CD4-positive, alpha-beta T cell treated with Interleukin-4 for 4 hours (primary cell): ENCODE data around the gene CABLES2.

ENCODE experiments used
- DNase-seq: peaks from one replicate; pipeline ENCODE4 v3.0.0-alpha.2; 2020

CABLES2 gene, protein sequence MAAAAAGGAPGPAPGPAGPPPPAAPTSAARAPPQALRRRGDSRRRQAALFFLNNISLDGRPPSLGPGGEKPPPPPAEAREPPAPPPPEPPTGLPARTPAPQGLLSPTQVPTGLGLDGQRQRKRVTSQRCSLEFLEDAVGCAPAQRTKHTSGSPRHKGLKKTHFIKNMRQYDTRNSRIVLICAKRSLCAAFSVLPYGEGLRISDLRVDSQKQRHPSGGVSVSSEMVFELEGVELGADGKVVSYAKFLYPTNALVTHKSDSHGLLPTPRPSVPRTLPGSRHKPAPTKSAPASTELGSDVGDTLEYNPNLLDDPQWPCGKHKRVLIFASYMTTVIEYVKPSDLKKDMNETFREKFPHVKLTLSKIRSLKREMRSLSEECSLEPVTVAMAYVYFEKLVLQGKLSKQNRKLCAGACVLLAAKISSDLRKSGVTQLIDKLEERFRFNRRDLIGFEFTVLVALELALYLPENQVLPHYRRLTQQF

DNA sequence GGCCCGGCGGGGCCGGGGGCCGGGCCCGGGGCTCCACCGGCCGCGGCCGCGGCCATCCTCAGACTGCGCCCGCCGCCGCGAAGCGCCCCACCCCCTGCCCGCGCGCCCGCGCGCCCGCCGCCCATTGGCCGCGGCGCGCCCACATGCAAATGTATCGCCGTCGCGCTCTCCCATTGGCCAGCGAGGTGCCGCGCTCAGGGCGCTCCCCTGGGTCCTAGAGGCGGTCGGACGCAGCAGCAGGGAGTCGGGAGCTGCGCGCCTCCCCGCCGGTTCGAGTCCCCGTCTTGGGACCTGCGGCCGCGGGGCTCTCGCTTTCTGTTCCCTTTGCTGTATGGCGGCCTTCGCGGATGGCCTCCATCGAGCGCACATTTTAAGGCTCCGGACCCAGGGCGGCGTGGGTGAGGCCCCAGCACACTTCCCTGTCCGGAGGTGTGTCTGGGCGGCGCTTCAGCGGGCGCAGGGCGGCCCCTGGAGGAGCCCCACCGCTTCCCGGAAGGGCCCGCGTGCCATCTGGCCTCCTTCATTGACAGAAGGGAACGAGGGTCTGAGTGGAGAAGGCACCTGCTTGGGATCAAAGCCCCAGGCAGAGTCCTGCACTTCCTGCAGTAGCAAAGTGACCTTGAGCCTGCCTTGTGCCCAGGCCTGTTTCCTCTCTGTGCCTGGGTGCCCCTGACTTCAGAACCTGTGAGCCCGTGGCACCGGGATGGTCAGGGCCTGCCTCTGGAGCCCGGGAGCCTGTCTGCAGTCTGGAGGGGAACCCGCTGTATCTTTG lies at the start of gene CABLES2:
Gene CABLES2, minus strand, starts transcription at position 65 of the 772 bp plus-strand sequence. Its CDS starts 9 bp downstream, at position 56.
- DNase-seq: peak; percentile 90

DNA sequence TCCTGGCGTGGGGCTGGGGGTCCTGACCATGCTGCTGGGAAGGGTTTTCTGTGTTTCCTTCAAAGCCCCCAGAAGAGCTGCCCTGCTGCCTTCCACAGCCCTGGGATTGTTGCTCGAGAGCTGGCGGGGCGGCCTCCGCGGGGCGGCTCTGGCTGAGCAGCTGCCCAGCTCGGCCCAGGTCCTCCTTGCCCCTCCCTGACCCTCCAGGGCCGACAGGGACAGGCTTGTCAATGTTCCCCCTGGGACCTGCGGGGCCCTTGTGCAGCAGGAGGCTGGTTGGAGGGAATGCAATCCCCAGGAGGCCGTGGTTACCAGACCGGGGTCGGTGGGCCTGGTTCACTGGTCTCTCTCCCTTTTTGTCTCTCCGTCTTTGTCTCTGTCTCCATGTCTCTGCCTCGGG lies 48.8 kb upstream of the CABLES2 start:
- no peak for DNase-seq

DNA sequence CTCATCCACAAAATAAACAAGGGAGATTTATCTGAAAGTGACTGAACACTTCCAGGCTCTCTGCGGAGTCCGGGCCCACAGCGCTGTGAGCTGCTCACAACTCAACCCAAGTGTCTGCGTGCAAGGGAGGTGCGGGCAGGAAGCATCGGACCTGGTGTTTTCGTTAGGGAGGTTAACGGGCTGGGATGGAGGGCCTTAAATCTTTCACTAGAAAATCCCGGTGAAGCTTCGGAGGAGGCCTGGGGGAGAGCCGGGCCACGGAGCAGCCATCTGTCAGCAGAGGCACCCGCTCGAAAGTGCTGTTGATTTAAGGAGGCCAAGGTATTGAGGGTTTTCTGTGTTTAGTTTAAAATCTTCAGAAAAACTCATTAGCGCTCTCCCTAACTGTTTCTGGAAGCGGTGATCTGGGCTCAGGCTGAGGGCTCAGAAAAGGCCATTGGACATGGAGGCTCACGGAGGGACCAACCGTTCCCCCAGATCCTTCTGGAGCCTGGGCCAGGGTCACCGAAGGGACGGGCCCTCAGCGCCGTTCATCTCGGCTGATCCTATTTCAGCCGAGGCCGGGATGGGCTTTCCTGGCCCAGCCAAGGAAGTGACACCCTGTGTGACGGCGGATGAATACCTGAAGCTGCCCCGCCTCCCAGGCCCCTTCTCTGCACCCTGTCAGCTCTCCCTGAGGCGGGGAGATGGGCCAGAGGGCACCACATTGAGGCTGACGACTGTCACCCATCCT lies 48.0 kb upstream of the CABLES2 start:
- no peak for DNase-seq

DNA sequence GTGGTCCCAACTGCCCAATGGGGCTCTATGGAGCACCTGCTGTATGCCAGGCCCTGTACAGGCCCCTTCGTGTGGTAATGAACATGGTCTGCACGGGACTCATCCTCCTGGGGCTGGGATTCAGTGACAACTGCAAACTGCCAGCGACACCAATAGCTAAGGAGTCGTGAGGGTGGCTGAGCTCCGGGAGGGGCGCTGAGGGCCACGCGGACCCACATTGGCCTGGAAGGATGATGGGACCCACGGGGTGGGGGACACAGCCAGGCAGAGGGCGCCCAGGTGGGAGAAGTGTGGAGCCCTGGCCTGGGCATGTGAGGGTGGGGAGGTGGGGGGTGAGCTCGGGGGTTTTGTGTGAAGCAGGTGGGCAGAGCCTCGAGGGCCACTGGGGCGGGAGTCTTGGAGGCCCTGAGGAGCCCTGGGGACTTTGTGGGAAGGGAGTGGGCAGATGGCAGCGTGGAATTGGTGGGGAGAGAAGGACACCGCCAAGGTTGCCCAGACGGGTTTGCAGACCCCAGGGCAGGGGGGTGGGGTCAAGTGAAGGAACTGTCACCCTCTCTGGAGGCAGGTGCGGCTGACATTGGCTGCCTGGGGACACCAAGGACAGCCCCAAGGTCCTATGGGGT lies 46.2 kb upstream of the CABLES2 start:
- no peak for DNase-seq

DNA sequence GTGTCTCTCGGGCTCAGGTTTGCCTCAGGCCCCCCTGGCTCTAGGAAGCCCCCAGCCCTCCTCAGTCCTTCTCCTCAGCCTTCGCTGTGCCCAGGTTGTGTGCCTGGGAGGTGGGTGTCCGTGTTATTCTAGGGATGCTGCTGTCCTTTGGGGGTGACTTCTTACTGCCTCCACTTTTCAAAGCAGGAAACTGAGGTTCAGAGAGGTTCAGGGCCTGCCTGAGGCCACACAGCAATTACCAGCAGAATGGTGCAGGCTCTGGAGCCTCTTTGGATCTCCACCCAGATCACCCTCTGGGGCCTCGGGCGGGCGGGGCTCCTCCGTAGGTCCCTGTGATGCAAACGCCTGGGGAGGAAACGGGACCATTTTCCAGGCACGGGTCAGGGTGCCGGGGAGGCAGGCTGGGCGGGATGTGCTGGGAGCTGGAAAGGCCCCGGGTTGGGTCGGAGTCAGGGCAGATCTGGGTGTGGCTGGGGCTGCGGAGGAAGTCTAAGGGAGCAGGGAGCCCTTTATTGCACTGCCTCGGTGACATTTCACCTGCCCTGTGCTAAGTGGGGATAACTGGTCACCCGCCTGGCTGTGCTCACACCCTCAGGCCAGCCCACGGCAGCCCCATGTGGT lies 45.5 kb upstream of the CABLES2 start:
- DNase-seq: no peak

DNA sequence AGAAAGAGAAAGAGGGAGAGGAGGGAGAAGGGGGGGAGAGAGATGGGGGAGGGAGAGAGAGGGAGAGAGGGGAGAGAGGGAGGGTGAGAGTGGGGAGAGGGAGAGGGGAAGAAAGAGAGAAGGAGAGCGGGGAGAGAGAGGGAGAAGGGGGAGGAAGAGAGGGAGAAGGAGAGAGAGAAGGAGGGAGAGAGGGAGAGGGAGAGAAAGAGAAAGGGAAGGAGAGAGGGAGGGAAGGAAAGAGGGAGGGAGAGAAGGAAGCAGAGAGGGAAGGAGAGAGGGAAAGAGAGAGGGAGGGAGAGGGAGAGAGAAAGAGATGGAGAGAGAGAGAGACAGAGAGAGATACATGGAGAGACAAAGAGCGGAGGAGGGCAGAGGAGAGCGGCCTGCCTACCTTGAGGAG lies 44.9 kb upstream of the CABLES2 start:
- no peak for DNase-seq

DNA sequence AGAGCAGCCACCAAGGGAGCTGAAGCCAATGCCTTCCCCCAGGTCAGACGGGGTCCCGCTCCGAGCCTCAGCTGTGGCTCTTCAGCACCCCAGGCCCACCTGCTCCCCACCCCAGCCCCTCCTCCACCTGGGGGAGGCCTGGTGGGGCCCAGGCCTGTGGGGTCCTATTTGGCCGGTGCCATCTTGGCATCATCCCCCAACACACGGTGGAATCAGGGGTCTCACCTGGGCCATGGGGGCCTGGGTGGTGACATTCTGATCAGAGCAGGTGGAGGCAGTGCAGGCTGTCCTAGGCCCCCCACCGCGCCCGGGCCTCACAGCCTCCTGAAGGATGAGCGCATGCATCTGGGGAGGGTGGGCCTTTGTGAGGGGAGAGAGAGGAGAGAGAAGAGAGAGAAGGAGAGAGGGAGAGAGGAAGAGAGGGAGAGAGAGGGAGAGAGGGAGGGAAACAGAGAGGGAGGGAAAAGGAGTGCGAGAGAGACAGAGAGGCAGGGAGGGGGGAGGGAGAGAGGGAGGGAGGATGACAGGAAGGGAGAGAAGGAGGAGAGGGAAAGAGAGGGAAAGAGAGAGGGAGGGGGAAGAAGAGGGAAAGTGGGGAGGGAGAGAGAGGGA lies 44.2 kb upstream of the CABLES2 start:
- DNase-seq: no peak

DNA sequence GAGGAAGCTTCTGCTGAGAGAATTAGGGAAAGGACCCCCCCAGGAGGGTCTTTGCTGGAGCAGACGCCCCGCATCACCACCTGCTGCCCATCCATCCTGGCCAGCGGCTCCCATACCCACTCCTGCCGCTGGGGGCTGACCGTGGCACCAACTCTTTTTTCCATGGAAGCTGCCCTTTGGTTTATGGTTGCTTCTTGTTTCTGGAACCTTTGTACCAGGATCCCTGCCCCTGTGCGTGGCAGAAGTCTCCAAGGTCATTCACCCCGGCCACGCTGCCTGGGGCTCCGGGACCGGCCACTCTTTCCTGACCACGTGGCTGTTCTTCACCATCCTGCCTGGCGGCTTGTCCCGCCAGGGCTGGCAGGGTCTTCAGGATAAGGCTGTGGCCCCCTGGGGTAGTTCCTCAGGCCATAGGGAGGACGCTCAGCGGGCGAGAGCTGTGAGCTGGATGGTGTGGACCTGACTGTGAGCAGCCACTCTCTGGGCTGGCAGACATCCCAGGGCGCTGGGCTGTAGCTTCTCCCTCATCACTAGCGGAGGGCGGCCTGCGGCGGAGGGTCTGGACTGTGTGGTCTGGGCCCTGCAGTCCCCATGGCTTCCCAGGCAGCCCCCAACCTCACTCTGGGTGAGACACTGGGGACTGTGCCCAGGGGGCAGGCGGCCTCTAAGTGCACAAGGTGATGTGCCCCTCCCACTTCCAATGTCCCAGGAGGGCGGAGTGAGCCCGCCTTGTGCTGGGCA lies 43.0 kb upstream of the CABLES2 start:
- no peak for DNase-seq

DNA sequence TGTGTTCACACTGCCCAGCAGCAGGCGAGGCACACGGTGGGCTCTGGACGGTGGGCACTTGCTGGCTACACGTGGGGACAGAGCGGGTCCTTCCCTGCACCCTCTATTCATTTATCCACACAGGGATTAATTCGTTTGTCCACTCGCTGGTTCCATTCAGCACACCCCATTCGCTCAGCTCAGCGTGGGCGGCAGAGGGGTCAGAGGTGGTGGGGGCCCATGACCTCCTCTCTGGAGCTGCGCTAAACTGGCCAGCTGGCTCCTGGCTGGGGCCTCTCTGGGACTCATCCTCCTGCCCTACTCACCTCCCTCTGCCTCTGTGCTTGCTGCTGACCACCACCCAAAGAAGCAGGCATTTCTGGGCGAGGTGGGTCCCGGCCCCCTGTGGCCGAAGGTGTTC lies 41.7 kb upstream of the CABLES2 start:
- DNase-seq: no peak

DNA sequence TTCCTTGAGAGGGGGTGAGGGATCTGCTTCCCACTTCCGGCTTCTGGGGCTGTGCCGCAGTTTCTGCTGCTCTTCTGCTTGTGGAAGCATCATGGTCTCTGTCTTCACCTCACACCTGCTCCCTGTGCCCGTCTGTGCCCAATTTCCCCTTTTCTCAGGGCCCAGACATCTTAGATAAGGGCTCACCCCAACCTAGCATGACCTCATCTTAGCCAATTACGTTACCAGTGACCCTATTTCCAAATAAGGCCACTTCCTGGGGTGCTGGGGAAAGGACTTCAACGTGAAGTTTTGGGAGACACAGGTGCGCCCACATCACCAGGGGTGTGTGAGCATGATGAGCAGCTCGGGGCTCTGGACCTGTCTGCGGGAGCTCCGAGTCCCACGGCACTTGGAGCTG lies 41.0 kb upstream of the CABLES2 start:
- DNase-seq: no peak

DNA sequence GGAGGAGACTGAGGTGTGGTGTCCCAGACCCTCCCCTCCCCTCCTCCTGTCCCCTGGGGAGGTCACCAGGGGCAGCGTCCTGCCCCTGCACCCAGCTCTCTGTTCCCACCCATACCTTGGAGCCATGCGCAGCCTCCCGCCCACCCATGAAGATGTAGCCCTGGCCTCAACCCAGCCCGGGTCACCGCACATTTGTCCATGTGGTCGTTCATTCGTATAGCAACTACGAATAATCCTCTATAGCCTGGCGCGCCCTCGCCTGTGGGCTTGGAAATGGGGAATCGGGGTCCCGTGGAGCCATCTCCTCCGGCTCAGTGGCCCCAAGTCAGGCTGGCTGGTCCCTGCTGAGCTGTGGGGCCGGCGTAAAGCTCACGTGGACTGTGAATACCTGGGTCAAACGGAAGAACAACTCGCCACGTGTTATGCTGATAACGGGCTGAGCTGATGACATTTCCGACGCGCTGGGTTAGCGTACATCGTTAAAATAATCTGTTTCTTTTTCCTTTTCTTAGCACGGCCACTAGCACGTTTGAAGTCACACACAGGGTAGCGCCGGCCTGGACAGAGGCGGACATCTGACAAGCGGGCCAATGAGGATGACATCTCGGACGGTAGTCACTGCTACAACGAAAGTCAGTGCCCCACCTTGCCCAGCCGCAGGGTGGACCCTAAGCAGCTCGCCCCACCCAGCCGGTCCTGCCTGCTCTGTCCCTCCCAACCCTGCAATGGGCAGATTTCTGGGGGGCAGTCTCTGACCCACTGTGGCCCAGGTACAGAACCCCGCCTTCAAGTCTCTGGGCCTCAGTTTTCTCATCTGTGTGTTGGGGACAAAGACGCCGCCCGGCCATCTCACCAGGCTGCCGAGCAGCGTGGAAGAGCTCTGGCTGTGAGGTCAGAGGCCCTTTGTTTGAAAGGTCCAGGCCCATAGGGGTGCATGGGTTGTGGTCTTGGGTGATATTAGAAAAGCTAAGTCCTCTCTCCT lies 40.1 kb upstream of the CABLES2 start:
- no peak for DNase-seq

DNA sequence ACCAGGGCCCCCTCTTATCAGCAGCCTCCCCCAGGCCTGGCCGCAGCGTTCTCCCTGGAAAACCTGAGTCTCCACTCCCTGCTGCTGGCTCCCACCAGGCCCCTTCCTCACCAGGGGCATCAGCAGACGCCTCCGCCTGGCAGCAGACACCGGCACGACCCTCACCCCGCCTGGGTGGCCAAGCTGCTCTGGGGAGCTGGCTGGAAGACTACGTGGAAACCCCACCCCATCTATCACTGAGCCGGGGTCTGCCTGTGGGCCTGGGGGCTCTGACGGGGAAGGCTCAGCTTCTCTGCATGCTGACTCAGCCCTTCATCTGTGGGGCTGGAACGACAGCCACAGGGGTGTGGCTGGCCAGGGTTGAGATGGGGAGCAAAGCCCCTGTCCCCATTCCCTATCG lies 39.4 kb upstream of the CABLES2 start:
- DNase-seq: no peak

DNA sequence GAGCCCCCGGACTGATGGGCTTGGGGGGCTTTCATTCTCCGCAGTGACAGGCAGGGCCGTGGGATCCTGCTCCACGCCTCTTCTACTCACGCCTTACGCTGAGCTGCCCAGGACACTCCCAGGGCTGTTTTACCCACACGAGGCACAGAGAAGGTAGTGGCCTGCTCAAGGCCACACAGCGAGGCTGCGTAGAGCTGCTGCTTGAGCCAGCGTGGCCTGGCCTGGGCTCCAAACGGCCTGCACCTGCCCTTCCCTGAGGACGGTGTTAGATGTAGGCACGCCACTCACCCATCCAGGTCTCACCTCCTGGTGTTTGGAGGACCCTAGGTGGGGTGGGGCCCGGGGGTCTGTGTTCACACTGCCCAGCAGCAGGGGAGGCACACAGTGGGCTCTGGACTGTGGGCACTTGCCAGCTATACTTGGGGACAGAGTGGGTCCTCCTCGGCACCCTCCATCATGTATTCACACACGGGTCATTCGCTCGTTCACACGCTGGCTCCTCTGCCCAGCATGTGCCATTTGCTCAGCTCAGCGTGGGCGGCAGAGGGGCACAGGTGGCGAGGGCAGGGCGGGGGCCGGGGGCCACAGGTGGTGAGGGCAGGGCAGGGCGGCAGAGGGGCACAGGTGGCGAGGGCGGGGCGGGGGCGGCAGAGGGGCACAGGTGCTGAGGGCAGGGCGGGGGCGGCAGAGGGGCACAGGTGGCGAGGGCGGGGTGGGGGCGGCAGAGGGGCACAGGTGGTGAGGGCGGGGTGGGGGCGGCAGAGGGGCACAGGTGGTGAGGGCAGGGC lies 38.7 kb upstream of the CABLES2 start:
- DNase-seq: no peak

DNA sequence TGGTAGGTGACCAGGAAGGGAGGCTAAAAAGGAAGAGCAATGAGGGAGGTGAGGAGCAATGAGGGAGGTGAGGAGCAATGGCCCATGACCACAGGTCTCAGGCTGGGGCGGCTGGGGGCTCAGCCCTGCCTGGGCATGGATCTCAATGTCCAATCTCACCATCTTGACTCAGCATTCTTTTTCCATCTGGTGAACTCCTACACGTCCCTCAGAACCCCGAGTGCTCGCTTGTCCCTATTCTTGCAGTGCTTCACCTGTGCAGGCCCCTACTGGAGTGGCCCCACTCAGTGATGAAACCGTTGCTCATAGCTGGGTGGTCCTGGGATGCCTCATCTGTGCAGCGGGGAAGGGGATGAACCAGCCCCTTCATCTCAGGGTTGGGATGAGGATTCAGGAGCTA lies 37.2 kb upstream of the CABLES2 start:
- DNase-seq: no peak

DNA sequence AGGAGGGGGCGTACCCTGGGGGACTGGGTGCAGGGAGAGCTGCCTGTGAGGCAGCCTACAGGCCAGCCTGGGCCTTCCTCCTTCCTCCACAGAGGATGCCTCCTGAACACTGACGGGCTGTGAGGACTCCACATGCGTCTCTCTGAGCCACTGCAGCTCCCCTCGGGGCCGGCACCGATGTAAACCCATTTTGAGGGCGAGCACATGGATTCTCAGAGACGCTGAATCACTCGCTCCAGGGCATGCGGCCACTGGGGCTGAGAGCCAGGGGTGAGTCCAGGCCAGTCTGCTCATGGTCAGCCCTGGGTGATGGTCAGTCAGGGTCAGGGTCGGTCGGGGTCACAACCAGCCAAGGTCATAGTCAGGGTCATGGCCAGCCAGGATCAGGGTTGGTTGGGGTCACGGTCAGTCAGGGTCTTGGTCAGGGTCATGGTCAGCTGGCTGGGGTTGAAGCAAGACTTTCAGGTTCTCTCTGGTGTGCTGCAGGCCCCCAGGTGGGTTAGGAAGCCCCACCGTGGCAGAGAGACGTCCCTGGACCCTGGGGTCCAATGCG lies 35.0 kb upstream of the CABLES2 start:
- no peak for DNase-seq

DNA sequence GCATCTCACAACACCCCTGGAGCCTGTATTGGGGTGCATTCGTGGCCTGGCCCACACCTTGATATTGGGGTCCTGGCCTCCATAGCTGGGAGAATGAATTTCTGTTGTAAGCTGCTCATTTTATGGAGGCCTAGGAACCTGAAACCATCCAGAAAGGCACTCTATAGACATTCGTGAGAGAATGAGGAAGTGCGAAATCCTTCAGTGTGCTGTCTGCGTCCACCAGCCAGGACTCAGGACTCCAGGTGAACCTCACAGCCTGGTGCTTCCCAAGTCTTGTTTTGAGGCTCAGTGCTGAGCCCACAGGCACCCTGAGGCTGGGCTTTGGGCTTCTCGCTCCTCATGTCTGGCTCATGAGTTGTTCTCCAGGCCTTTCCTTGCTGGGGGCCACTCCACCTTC lies 32.1 kb upstream of the CABLES2 start:
- DNase-seq: no peak

DNA sequence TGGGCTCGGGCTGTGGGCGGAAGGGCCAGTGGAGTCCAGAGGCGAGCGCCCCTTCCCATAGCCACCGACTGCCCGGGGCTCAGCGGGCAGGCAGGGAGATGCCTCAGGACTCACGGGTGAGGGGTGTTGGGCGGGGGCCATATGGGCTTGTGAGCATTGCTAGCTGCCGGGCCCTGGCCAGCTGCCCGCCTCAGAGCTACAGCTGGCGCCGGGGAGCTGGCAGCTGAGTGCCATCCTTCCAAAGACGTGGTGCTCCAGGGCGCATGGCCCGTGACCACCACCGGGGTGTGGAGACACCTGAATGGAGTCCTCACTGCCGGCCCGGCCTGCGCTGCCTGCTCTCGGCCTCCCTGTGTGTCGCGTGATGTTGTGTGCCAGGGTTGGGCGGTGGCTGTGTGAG lies 30.8 kb upstream of the CABLES2 start:
- DNase-seq: no peak

DNA sequence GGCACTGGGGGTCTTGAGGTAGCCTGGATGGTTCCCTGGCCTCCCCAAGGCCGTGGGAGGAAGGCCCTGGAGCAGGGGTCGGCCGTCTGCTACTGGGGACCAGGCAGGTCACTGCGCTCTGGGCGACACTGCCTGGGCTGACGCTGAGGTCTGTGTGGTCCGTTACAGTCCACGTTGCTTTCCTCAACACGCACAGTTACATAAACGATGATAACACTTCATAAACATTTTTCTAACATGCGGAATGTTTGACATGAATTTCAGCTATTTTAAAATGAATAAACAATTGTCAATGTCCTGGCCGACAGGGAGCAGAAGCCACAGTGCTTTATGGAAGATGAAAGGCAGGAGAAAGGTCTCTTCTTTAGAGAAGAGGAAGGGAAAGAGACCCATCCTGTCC lies 30.4 kb upstream of the CABLES2 start:
- DNase-seq: no peak

DNA sequence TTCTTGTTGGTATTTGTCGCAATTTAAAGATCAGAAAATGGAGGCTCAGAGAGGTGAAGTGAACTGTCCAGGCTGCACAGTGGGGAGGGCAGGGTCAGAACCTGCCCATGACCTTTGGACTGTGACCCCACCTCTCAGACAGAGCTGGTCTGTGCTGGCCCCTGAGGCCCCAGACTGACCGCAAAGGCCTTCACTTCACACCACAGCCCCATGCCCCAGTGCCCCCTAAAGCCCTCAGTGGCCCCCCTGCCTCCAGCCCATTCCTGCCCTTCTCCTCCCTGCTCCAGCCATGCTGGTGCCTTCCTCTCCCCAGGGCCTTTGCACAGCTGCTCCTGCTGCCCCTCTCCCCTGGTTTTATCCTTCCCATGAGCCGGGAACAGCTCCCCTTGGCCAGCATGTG lies 29.6 kb upstream of the CABLES2 start:
- DNase-seq: no peak
